Endothelial cell of umbilical vein (primary cell): Measurements from ENCODE around the gene TMEM38A. TPM values are rescaled to one million over a fixed set of nuclear protein-coding genes. Genes with fewer than 3 reads are reported as not detected.

Source experiments
- BruUV-seq: library from RNA; stranded (reverse); fragments of 400-500 nt; replicated peaks from 2 replicates; lab custom pipeline; 2021; lab: Mats Ljungman, UMichigan
- CTCF ChIA-PET: fragments of 300-600, 350-600 bp; sonication (Branson Sonifier 250); formaldehyde crosslinking; loops from one replicate; lab custom pipeline; 2021; ENCODE audit warnings: antibody characterized with exemption, inconsistent platforms; lab: Charles Lee
- POLR2A ChIA-PET: fragments of 300-600, 350-600 bp; sonication (Branson Sonifier 250); formaldehyde crosslinking; loops from one replicate; lab custom pipeline; 2021; ENCODE audit warnings: antibody characterized with exemption, inconsistent platforms; lab: Charles Lee
- DNase-seq: peaks from one replicate; pipeline ENCODE4 v3.0.0-alpha.2; 2011; ENCODE audit warnings: low read depth, low spot score
- FAIRE-seq: peaks from 2 replicates; lab custom pipeline; 2011; peaks lifted over from hg19 to GRCh38; lab: Jason Lieb, UNC
- H2AFZ ChIP-seq: 2 replicates; pipeline ENCODE4 v1.6.0; 2012; ENCODE audit warnings: low read depth, low read length, control low read depth, inconsistent platforms
- H3K27ac ChIP-seq: 2 replicates; pipeline ENCODE4 v1.5.1; 2011; ENCODE audit warnings: low read depth, mild to moderate bottlenecking, control low read depth, low read length, moderate library complexity; ENCODE audit not compliant: insufficient read depth
- H3K27me3 ChIP-seq, 2 experiments: 2 replicates each; pipeline versions ENCODE4 v1.6.0 to v1.6.1; 2011; ENCODE audit warnings: low read length in 2 of 2, mixed read lengths in 1 of 2; ENCODE audit not compliant: control insufficient read depth in 2 of 2, insufficient read depth in 2 of 2
- H3K36me3 ChIP-seq, 2 experiments: 2 replicates in 1 of 2; 3 replicates in 1 of 2; pipeline ENCODE4 v1.5.1; 2011; ENCODE audit warnings: low read length in 2 of 2, mild to moderate bottlenecking in 1 of 2, moderate library complexity in 1 of 2; ENCODE audit not compliant: control insufficient read depth in 2 of 2, insufficient read depth in 2 of 2; ENCODE audit errors: extremely low read depth in 1 of 2
- H3K4me1 ChIP-seq: 3 replicates; pipeline ENCODE4 v1.5.1; 2011; ENCODE audit warnings: mild to moderate bottlenecking, low read length; ENCODE audit not compliant: control insufficient read depth, insufficient read depth; ENCODE audit errors: extremely low read depth
- H3K4me2 ChIP-seq: 2 replicates; pipeline ENCODE4 v1.6.1; 2011; ENCODE audit warnings: low read length, control low read depth, mixed read lengths; ENCODE audit not compliant: insufficient read depth
- H3K4me3 ChIP-seq, 3 experiments: fragments of 200-600 bp in 1 of 3; sonication (generic), shearing (Covaris generic) in 1 of 3; replicated peaks in 1 of 3; 2 replicates each; pipeline ENCODE4 v1.5.1; 2011 to 2016; ENCODE audit warnings: control low read depth in 3 of 3, low read length in 3 of 3, mild to moderate bottlenecking in 2 of 3, inconsistent platforms in 1 of 3, low read depth in 1 of 3, moderate library complexity in 1 of 3; ENCODE audit not compliant: insufficient read depth in 1 of 3
- H3K79me2 ChIP-seq: 2 replicates; pipeline ENCODE4 v1.6.0; 2012; ENCODE audit warnings: low read length, inconsistent platforms; ENCODE audit not compliant: control insufficient read depth, insufficient read depth
- H3K9ac ChIP-seq: replicated peaks from 2 replicates; pipeline ENCODE3; 2011; ENCODE audit warnings: low read length, control low read depth; ENCODE audit not compliant: insufficient read depth; ENCODE audit errors: extremely low read depth
- H3K9me1 ChIP-seq: replicated peaks from 3 replicates; pipeline ENCODE4 v1.6.0; 2011; ENCODE audit warnings: mild to moderate bottlenecking, low read length; ENCODE audit not compliant: control insufficient read depth, insufficient read depth; ENCODE audit errors: extremely low read depth
- H3K9me3 ChIP-seq: replicated peaks from 2 replicates; pipeline ENCODE4 v1.5.1; 2012; ENCODE audit warnings: low read length, inconsistent platforms; ENCODE audit not compliant: control insufficient read depth, insufficient read depth
- H4K20me1 ChIP-seq: replicated peaks from 2 replicates; pipeline ENCODE3; 2011; ENCODE audit warnings: mild to moderate bottlenecking, low read length; ENCODE audit not compliant: control insufficient read depth, insufficient read depth; ENCODE audit errors: extremely low read depth
- CTCF ChIP-seq, 2 donors: IDR thresholded peaks; 1 replicate in 1 of 2; 2 replicates in 1 of 2; pipeline ENCODE4 v1.5.1; 2011; ENCODE audit warnings: low read length in 2 of 2, mild to moderate bottlenecking in 2 of 2, moderate library complexity in 2 of 2, control low read depth in 1 of 2, inconsistent platforms in 1 of 2, low read depth in 1 of 2; ENCODE audit not compliant: insufficient read depth in 1 of 2; ENCODE audit errors: extremely low read depth in 1 of 2
- EZH2 ChIP-seq: IDR thresholded peaks from 2 replicates; pipeline ENCODE4 v1.6.1; 2012; ENCODE audit warnings: borderline replicate concordance, low read depth, mild to moderate bottlenecking, moderate library complexity, low read length, inconsistent platforms; ENCODE audit not compliant: severe bottlenecking
- FOS ChIP-seq: IDR thresholded peaks from 2 replicates; pipeline ENCODE4 v1.6.1; 2011; ENCODE audit warnings: mild to moderate bottlenecking, low read length, moderate library complexity, borderline replicate concordance; ENCODE audit not compliant: insufficient read depth
- GATA2 ChIP-seq: IDR thresholded peaks from 2 replicates; pipeline ENCODE4 v1.7.0; 2011; ENCODE audit warnings: low read depth, mild to moderate bottlenecking, moderate library complexity, mixed read lengths, low read length; ENCODE audit not compliant: insufficient read length, insufficient read depth
- JUN ChIP-seq: IDR thresholded peaks from 2 replicates; pipeline ENCODE4 v1.6.1; 2011; ENCODE audit warnings: borderline replicate concordance, low read depth; ENCODE audit not compliant: insufficient read length, insufficient read depth
- MAX ChIP-seq: IDR thresholded peaks from 2 replicates; pipeline ENCODE4 v1.6.1; 2011; ENCODE audit not compliant: insufficient read depth, insufficient read length
- MYC ChIP-seq: IDR thresholded peaks from one replicate; pipeline ENCODE4 v1.6.1; 2011; ENCODE audit warnings: mild to moderate bottlenecking, low read depth, low read length
- POLR2A ChIP-seq: IDR thresholded peaks from 2 replicates; pipeline ENCODE4 v1.6.1; 2012; ENCODE audit warnings: low read depth, mild to moderate bottlenecking, control low read depth, low read length
- POLR2AphosphoS5 ChIP-seq: IDR thresholded peaks from 2 replicates; pipeline ENCODE4 v1.6.1; 2012; ENCODE audit warnings: low read depth, mild to moderate bottlenecking, control low read depth, low read length, moderate library complexity; ENCODE audit not compliant: insufficient read depth
- dilution Hi-C: fragments of 300-500 bp; cut with MboI; formaldehyde crosslinking; loops from one replicate; pipeline ENCODE4 v1.15.0; 2019; ENCODE audit warnings: low sequenced_read_pairs; ENCODE audit not compliant: extremely low pct_ligation_motif_present
- intact Hi-C: fragments of 100-400 bp; cut with micrococcal nuclease; formaldehyde crosslinking; loops from one replicate; pipeline ENCODE4 v1.10.0; 2022
- polyA plus RNA-seq, 4 experiments: library from polyadenylated mRNA; depleted of rRNA in 3 of 4; stranded (reverse) in 3 of 4; unstranded in 1 of 4; fragments of >200 nt; gene quantifications; 2 replicates each; pipeline versions ENCODE4 v1.2.1 to v1.2.3, GENCODE V29; 2011 to 2012; ENCODE audit warnings: missing spikeins in 1 of 4
- total RNA-seq: library from RNA; stranded (reverse); gene quantifications from 2 replicates; pipeline ENCODE4 v1.2.3, GENCODE V29; 2021

Gene TMEM38A
- total and polyA plus RNA-seq, 2 donors (not counting 3 experiments of a cell fraction or from before 2014, with no cell fraction given) = 1.6 TPM

- dilution Hi-C loops = no loop called here
- no peaks in the 10 kb centered on the region for H3K9me1 ChIP-seq
- ChIA-PET CTCF (no interaction called here), POLR2A (no interaction called here)
- H3K27ac ChIP-seq = no peak overlapping the region
- H3K27me3 ChIP-seq = no peaks in the 10 kb centered on the region
- no peak overlapping the region for H3K9ac ChIP-seq
- BruUV-seq = no TSS peak
- no peak for TF ChIP-seq MAX
- no peak for TF ChIP-seq POLR2AphosphoS5
- TF ChIP-seq JUN = no peak
- TF ChIP-seq EZH2 = no peak
- no peak for TF ChIP-seq GATA2
- no peak for TF ChIP-seq POLR2A
- TF ChIP-seq FOS = no peak
- no peak for TF ChIP-seq CTCF (IDR thresholded peaks at IDR 0.05; ENCODE audit: extremely low read depth in 1 of 2, insufficient read depth in 1 of 2, low read depth in 1 of 2, low read length in 2 of 2)
- no peak for TF ChIP-seq MYC
- no peak overlapping the region for H3K4me3 ChIP-seq
- H3K79me2 ChIP-seq = peaks cover 13% of the 10 kb centered on the region
- no peaks in the 10 kb centered on the region for H3K9me3 ChIP-seq
- DNase-seq (no peak), FAIRE-seq (no peak)
- H2AFZ ChIP-seq = no peak overlapping the region
- no peaks in the 10 kb centered on the region for H4K20me1 ChIP-seq
- peaks cover 0 to 11% of the 10 kb centered on the region in 2 experiments for H3K36me3 ChIP-seq
- H3K4me2 ChIP-seq = no peak overlapping the region
- intact Hi-C loops = no loop called here
- peaks cover 13% of the 10 kb centered on the region for H3K4me1 ChIP-seq
These were observed 29.5 kb upstream of the TMEM38A start for GRCh38 chr19:16631465-16631864.
